Right ventricle myocardium inferior (tissue), 1 donor: ENCODE results near the gene AKAP6. TPM values are rescaled to one million over a fixed set of nuclear protein-coding genes. Genes with fewer than 3 reads are reported as not detected.

ENCODE experiments used
- ATAC-seq: fragments of 200-7000 bp; cut with Tn5 transposase; one replicate; pipeline ENCODE4 v1.9.1; 2020; ENCODE audit warnings: mild to moderate bottlenecking, moderate library complexity
- DNase-seq: peaks from one replicate; pipeline ENCODE4 v3.0.0; 2021; ENCODE audit errors: missing footprints
- intact Hi-C: fragments of 100-400 bp; cut with DNase I; formaldehyde crosslinking; loops from one replicate; pipeline ENCODE4 v1.11.0; 2022
- total RNA-seq: library from RNA; stranded (reverse); fragmentation: NEBNext Ultra II Directional; extraction: Animal tissue kit (Norgen Biotek cat#: 25700); gene quantifications from one replicate; pipeline ENCODE4 v1.2.1, GENCODE V29; 2021
- donor health status: DM: no; HTN: yes; CAD: no; lungs with severe emphysema.

Gene AKAP6
- total RNA-seq, 1 donor from 2014 or later = 160 TPM

- intact Hi-C loops = no loop called here
- no peak for DNase-seq
- ATAC-seq = no peak
Measured at GRCh38 chr14:32618991-32619390, 289.9 kb downstream of the AKAP6 start.

- no peak for DNase-seq
- intact Hi-C loops = no loop called here
Measured at GRCh38 chr14:32620303-32620702, 291.2 kb downstream of the AKAP6 start.

GRCh38 chr14:32620724-32621123, 291.6 kb downstream of the AKAP6 start:
- no peak for DNase-seq
- intact Hi-C loops = no loop called here
- ATAC-seq = no peak

More at GRCh38 chr14:32620303-32620702, 291.2 kb downstream of the AKAP6 start:
- ATAC-seq = no peak

GRCh38 chr14:32621585-32621984, 292.5 kb downstream of the AKAP6 start:
- intact Hi-C loops = no loop called here
- DNase-seq (no peak), ATAC-seq (peak; percentile 43)

GRCh38 chr14:32622742-32623141, 293.6 kb downstream of the AKAP6 start:
- peak; percentile 50 for DNase-seq
- no peak for ATAC-seq
- intact Hi-C loops = no loop called here

- DNase-seq = no peak
- intact Hi-C loops = no loop called here
- no peak for ATAC-seq
Measured at GRCh38 chr14:32623300-32624093, 294.4 kb downstream of the AKAP6 start.

- no peak for ATAC-seq
- no peak for DNase-seq
- intact Hi-C loops = loop anchor here (5.0 kb wide), 1 partner anchor 77 kb away; no protein-coding TSS in a partner anchor
Measured at GRCh38 chr14:32625211-32625610, 296.1 kb downstream of the AKAP6 start.

GRCh38 chr14:32627545-32628298, 298.6 kb downstream of the AKAP6 start:
- ATAC-seq = no peak
- no peak for DNase-seq
- intact Hi-C loops = loop anchor here (5.0 kb wide), 1 partner anchor 75 kb away; no protein-coding TSS in a partner anchor

GRCh38 chr14:32629236-32629635, 300.1 kb downstream of the AKAP6 start:
- intact Hi-C loops = loop anchor here (5.0 kb wide), 1 partner anchor 73 kb away; no protein-coding TSS in a partner anchor
- DNase-seq (no peak), ATAC-seq (no peak)

- DNase-seq (no peak), ATAC-seq (no peak)
- intact Hi-C loops = no loop called here
Measured at GRCh38 chr14:32630701-32631100, 301.6 kb downstream of the AKAP6 start.

- intact Hi-C loops = no loop called here
- DNase-seq = no peak
- ATAC-seq = no peak
Measured at GRCh38 chr14:32633224-32633859, 304.2 kb downstream of the AKAP6 start.

- no peak for ATAC-seq
- peak; percentile 2 for DNase-seq
- intact Hi-C loops = no loop called here
Measured at GRCh38 chr14:32633930-32634329, 304.8 kb downstream of the AKAP6 start.

- ATAC-seq (no peak), DNase-seq (no peak)
- intact Hi-C loops = no loop called here
Measured at GRCh38 chr14:32635061-32635719, 306.1 kb downstream of the AKAP6 start.

GRCh38 chr14:32637582-32637981, 308.5 kb downstream of the AKAP6 start:
- intact Hi-C loops = no loop called here
- DNase-seq (no peak), ATAC-seq (no peak)

GRCh38 chr14:32639208-32639607, 310.1 kb downstream of the AKAP6 start:
- intact Hi-C loops = no loop called here
- DNase-seq (no peak), ATAC-seq (no peak)

- intact Hi-C loops = no loop called here
- DNase-seq = no peak
- no peak for ATAC-seq
Measured at GRCh38 chr14:32645551-32645950, 316.5 kb downstream of the AKAP6 start.

- ATAC-seq = no peak
- intact Hi-C loops = no loop called here
- DNase-seq = no peak
Measured at GRCh38 chr14:32648434-32648833, 319.3 kb downstream of the AKAP6 start.

GRCh38 chr14:32650030-32650429, 320.9 kb downstream of the AKAP6 start:
- peak; percentile 7 for DNase-seq
- intact Hi-C loops = no loop called here
- ATAC-seq = no peak

GRCh38 chr14:32650665-32651064, 321.6 kb downstream of the AKAP6 start:
- intact Hi-C loops = no loop called here
- DNase-seq = no peak
- ATAC-seq = no peak
